Hepatocyte (in vitro differentiated cells): ENCODE measurements around the gene LCE1A. TPM values are rescaled to one million over a fixed set of nuclear protein-coding genes. Genes with fewer than 3 reads are reported as not detected.

Experiments used
- DNase-seq: peaks from one replicate; pipeline ENCODE4 v3.0.0-alpha.2; 2016; ENCODE audit warnings: low spot score
- H2AFZ ChIP-seq: fragments of 200-600 bp; sonication (generic); 2 replicates; pipeline ENCODE4 v1.6.0; 2016; ENCODE audit warnings: antibody characterized with exemption, mild to moderate bottlenecking
- H3K27ac ChIP-seq: fragments of 200-600 bp; sonication (generic); 2 replicates; pipeline ENCODE4 v1.5.1; 2016; ENCODE audit warnings: mild to moderate bottlenecking
- H3K27me3 ChIP-seq: fragments of 200-600 bp; sonication (generic); 2 replicates; pipeline ENCODE4 v1.6.1; 2016
- H3K36me3 ChIP-seq: fragments of 200-600 bp; sonication (generic); replicated peaks from 2 replicates; pipeline ENCODE4 v1.5.1; 2016; ENCODE audit warnings: low read depth; ENCODE audit not compliant: insufficient read depth
- H3K4me1 ChIP-seq: fragments of 200-600 bp; sonication (generic); 2 replicates; pipeline ENCODE4 v1.5.1; 2016; ENCODE audit warnings: mild to moderate bottlenecking, moderate library complexity; ENCODE audit not compliant: insufficient read depth
- H3K4me2 ChIP-seq: fragments of 200-600 bp; sonication (generic); 2 replicates; pipeline ENCODE4 v1.6.0; 2016
- H3K4me3 ChIP-seq: fragments of 200-600 bp; sonication (generic); 2 replicates; pipeline ENCODE4 v1.5.1; 2016; ENCODE audit warnings: mild to moderate bottlenecking
- H3K79me2 ChIP-seq: fragments of 200-600 bp; sonication (generic); 2 replicates; pipeline ENCODE4 v1.6.0; 2017; ENCODE audit warnings: mild to moderate bottlenecking
- H3K9me2 ChIP-seq: fragments of 200-600 bp; sonication (generic); replicated peaks from 2 replicates; pipeline ENCODE4 v1.6.0; 2017; ENCODE audit warnings: mild to moderate bottlenecking; ENCODE audit not compliant: insufficient read depth
- H3K9me3 ChIP-seq: fragments of 200-600 bp; sonication (generic); 2 replicates; pipeline ENCODE4 v1.5.1; 2016; ENCODE audit warnings: low read depth, mild to moderate bottlenecking
- H4K20me1 ChIP-seq: fragments of 200-600 bp; sonication (generic); 2 replicates; pipeline ENCODE4 v1.6.0; 2016; ENCODE audit warnings: mild to moderate bottlenecking; ENCODE audit not compliant: insufficient read depth, poor library complexity, severe bottlenecking
- EZH2 ChIP-seq: fragments of 200-600 bp; sonication (generic); IDR thresholded peaks from 2 replicates; pipeline ENCODE4 v1.6.1; 2016; ENCODE audit warnings: antibody characterized with exemption, mild to moderate bottlenecking, borderline replicate concordance
- EZH2phosphoT487 ChIP-seq: fragments of 200-600 bp; sonication (generic); IDR thresholded peaks from one replicate; pipeline ENCODE4 v1.6.1; 2018; ENCODE audit warnings: antibody characterized with exemption, mild to moderate bottlenecking, low read depth, moderate library complexity; ENCODE audit not compliant: unreplicated experiment, severe bottlenecking
- WGBS: methylation state at CpG from one replicate; pipeline ENCODE4 v1.1.6; 2016; ENCODE audit warnings: low lambda C conversion rate; ENCODE audit errors: missing lambda C conversion rate; 5-methylcytosine and 5-hydroxymethylcytosine counted together
- polyA plus RNA-seq: library from polyadenylated mRNA; unstranded; fragments of >200 nt; fragmentation: Nextera tagmentation; extraction: Ambion mirVana; gene quantifications from 2 replicates; pipeline ENCODE4 v1.2.1, GENCODE V29; 2016
- total RNA-seq: library from RNA; depleted of rRNA; stranded (reverse); fragments of >200 nt; gene quantifications from 2 replicates; pipeline ENCODE4 v1.2.3, GENCODE V29; 2014
- TF ChIP-seq, protein P1 (sequence below): fragments of 200-600 bp; sonication (generic); IDR thresholded peaks from 2 replicates; pipeline ENCODE4 v1.5.1; 2016; ENCODE audit warnings: antibody characterized with exemption, mild to moderate bottlenecking; ENCODE audit not compliant: poor library complexity

LCE1A gene
- total and polyA plus RNA-seq, 2 experiments from 2014 or later = not detected

DNA sequence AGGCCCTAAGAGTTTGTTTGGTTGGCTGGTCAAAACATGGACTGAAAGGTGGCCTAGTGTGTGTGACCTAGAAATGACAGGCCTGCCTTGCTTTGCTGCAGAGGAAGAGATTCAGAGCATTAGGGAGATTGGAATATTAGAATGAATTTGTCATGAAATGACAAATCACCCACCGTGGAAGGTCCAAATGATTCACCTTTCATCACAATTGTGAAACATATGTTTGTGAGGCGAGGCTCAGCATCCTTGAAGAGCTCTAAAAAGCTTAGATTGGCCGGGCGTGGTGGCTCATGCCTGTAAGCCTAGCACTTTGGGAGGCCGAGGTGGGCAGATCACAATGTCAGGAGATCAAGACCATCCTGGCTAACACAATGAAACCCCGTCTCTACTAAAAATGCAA is 10.0 kb upstream of the LCE1A start:
- DNase-seq = no peak
- Histone ChIP-seq H3K9me2 (no peaks in the 10 kb centered on the region), H2AFZ (no peak overlapping the region), H3K4me2 (no peak overlapping the region), H3K4me3 (no peak overlapping the region), H3K4me1 (no peaks in the 10 kb centered on the region), H3K79me2 (no peaks in the 10 kb centered on the region), H3K36me3 (no peaks in the 10 kb centered on the region), H4K20me1 (no peaks in the 10 kb centered on the region), H3K27ac (no peak overlapping the region), H3K9me3 (no peaks in the 10 kb centered on the region), H3K27me3 (no peaks in the 10 kb centered on the region)
- 70% methylated on average over 6 of the region's 6 CpGs for WGBS
- TF ChIP-seq EZH2 = no peak

DNA sequence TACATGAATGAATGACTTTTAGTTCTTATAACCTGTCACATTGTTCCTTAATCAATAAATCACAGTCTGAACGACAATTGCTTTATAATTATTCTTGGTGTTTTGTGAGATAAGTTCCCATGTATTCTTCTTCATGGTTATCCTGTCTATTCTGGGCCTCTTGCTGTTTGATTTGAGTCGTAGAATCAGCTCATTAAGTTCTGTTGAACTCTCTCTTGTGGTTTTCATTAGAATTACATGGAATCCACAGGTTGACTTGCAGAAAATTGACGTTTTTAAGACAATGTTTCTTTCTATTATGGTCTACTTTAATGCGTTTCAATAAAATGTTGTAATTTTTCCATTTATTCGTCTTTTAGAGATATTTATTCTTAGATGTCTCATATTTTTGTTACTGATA is 4.0 kb upstream of the LCE1A start:
- no peaks in the 10 kb centered on the region for H4K20me1 ChIP-seq
- H3K9me3 ChIP-seq = no peaks in the 10 kb centered on the region
- no peaks in the 10 kb centered on the region for H3K4me1 ChIP-seq
- H3K4me2 ChIP-seq = no peak overlapping the region
- H2AFZ ChIP-seq = no peak overlapping the region
- WGBS = 28% methylated on average over 5 of the region's 5 CpGs
- no peak for DNase-seq
- H3K4me3 ChIP-seq = no peak overlapping the region
- H3K36me3 ChIP-seq = no peaks in the 10 kb centered on the region
- H3K79me2 ChIP-seq = no peaks in the 10 kb centered on the region
- H3K27ac ChIP-seq = no peak overlapping the region
- no peak for TF ChIP-seq EZH2
- no peak for TF ChIP-seq EZH2phosphoT487
- TF ChIP-seq, protein P1, sequence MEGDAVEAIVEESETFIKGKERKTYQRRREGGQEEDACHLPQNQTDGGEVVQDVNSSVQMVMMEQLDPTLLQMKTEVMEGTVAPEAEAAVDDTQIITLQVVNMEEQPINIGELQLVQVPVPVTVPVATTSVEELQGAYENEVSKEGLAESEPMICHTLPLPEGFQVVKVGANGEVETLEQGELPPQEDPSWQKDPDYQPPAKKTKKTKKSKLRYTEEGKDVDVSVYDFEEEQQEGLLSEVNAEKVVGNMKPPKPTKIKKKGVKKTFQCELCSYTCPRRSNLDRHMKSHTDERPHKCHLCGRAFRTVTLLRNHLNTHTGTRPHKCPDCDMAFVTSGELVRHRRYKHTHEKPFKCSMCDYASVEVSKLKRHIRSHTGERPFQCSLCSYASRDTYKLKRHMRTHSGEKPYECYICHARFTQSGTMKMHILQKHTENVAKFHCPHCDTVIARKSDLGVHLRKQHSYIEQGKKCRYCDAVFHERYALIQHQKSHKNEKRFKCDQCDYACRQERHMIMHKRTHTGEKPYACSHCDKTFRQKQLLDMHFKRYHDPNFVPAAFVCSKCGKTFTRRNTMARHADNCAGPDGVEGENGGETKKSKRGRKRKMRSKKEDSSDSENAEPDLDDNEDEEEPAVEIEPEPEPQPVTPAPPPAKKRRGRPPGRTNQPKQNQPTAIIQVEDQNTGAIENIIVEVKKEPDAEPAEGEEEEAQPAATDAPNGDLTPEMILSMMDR = no peak
- no peaks in the 10 kb centered on the region for H3K27me3 ChIP-seq
- H3K9me2 ChIP-seq = no peaks in the 10 kb centered on the region

DNA sequence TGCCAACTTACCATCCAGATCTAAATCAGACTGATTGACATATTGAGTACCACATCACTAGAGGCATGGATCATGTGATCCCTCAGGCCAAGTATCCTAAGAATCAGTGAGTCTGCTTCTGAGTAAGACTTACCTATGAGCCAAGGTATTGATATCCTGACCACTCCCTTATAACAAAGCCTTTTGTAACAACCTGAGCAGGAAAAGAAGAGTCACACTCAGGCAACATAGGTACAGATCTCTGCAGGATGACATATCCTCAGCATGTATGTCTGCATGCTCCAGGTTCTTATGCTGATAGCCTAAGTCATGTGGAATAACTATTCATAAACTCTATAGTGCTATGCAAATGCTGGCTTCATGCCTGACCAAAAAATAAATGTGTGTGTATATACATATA is 2.3 kb upstream of the LCE1A start:
- Histone ChIP-seq H3K27me3 (no peaks in the 10 kb centered on the region), H3K79me2 (no peaks in the 10 kb centered on the region), H4K20me1 (no peaks in the 10 kb centered on the region), H2AFZ (no peak overlapping the region), H3K9me2 (no peaks in the 10 kb centered on the region), H3K36me3 (no peaks in the 10 kb centered on the region), H3K9me3 (no peaks in the 10 kb centered on the region), H3K27ac (no peak overlapping the region), H3K4me2 (no peak overlapping the region), H3K4me3 (no peak overlapping the region), H3K4me1 (no peaks in the 10 kb centered on the region)
- TF ChIP-seq EZH2phosphoT487 = no peak
- no peak for TF ChIP-seq EZH2
- TF ChIP-seq, protein P1 = no peak
- DNase-seq = no peak

DNA sequence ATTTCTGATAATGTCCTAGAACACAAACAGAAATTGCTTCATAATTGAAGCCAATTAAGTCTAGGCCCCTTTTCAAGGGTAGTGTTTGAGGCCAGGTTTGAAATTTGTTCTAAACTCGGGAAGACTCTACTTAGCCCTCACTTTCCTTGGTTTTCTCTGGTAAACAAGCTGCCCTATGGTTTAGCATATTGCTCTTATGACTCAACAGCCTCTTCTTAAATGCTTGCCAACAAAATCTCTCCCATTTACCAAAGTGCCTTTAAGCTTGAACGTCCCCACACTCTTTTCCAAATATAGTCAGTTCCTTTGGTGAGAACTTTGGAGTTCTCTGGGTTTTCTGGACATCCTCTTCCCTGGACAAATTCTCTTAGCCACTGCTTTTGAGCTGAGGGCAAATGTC is 9.6 kb downstream of the LCE1A start:
- 16% methylated on average over 2 of the region's 2 CpGs for WGBS
- no peak for TF ChIP-seq EZH2phosphoT487
- TF ChIP-seq, protein P1 = no peak
- TF ChIP-seq EZH2 = no peak
- H3K4me1 ChIP-seq = no peaks in the 10 kb centered on the region
- no peak overlapping the region for H3K4me2 ChIP-seq
- no peaks in the 10 kb centered on the region for H3K36me3 ChIP-seq
- no peak overlapping the region for H3K27ac ChIP-seq
- H3K4me3 ChIP-seq = no peak overlapping the region
- H2AFZ ChIP-seq = no peak overlapping the region
- no peaks in the 10 kb centered on the region for H3K27me3 ChIP-seq
- no peaks in the 10 kb centered on the region for H4K20me1 ChIP-seq
- DNase-seq = no peak
- no peaks in the 10 kb centered on the region for H3K79me2 ChIP-seq
- no peaks in the 10 kb centered on the region for H3K9me3 ChIP-seq
- H3K9me2 ChIP-seq = no peaks in the 10 kb centered on the region
